Rectal smooth muscle tissue (tissue), 1 donor: Measurements from ENCODE around the gene STARD10.

ENCODE experiments used
- H3K27ac ChIP-seq: one replicate; pipeline ENCODE4 v1.7.0; 2013; ENCODE audit warnings: low read depth, low read length, inconsistent platforms
- H3K27me3 ChIP-seq: one replicate; pipeline ENCODE4 v1.7.0; 2013; ENCODE audit warnings: low read length; ENCODE audit not compliant: control insufficient read depth, insufficient read depth
- H3K36me3 ChIP-seq: one replicate; pipeline ENCODE4 v1.7.0; 2013; ENCODE audit warnings: low read length; ENCODE audit not compliant: control insufficient read depth, insufficient read depth
- H3K4me1 ChIP-seq: one replicate; pipeline ENCODE4 v1.7.0; 2013; ENCODE audit warnings: low read length; ENCODE audit not compliant: control insufficient read depth, insufficient read depth
- H3K4me3 ChIP-seq: one replicate; pipeline ENCODE4 v1.7.0; 2013; ENCODE audit warnings: low read length
- H3K9ac ChIP-seq: one replicate; pipeline ENCODE4 v1.7.0; 2013; ENCODE audit warnings: low read length

Gene STARD10

GRCh38 chr11:72740060-72740424, 53.8 kb downstream of the STARD10 start:
- Histone ChIP-seq H3K36me3 (no peaks in the 10 kb centered on the region), H3K4me3 (no peak overlapping the region), H3K9ac (no peak overlapping the region), H3K4me1 (peaks cover 5% of the 10 kb centered on the region), H3K27ac (no peak overlapping the region), H3K27me3 (no peaks in the 10 kb centered on the region)

DNA sequence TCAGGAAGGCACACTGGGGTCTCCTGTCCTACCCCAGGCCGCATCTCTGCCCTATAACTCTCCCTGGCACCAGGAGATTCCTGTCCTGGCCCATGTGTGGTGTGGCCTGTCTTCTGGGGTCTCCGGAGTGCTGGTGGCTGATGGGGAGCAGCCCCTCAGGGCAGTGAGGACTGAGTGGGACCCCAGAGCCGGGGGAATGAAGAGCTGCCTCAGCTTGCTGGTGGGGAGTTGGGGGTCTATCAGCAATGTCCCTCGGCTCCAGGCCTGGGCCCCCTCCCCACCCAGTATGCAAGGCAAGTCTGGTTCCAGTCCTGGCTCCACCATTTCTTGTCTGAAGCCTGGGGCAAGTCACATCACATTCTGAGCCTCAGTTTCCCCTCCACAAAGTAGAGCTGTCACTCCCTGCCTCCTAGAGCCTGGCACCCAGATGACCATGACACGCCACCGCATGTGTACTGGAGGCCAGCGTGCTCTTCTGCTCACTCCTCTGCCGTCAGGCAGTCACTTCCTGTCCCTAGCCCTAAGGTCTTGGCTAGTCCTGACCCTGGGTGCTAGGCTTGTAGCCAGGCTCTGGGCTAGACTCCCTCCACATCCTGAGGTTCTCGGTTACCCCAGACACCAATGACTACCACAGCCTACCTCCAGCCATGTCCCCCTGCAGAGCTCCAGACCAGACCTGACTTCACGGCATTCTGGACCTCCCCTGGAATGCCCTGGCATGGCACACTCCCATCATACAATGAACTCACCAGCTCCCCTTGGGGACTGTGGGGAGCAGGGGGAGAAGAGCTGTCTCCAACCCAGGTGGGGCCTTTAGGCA, 54.4 kb downstream of the STARD10 start:
- Histone ChIP-seq H3K9ac (no peak overlapping the region), H3K4me3 (no peak overlapping the region), H3K27me3 (no peaks in the 10 kb centered on the region), H3K27ac (no peak overlapping the region), H3K36me3 (no peaks in the 10 kb centered on the region), H3K4me1 (peaks cover 6% of the 10 kb centered on the region)

DNA sequence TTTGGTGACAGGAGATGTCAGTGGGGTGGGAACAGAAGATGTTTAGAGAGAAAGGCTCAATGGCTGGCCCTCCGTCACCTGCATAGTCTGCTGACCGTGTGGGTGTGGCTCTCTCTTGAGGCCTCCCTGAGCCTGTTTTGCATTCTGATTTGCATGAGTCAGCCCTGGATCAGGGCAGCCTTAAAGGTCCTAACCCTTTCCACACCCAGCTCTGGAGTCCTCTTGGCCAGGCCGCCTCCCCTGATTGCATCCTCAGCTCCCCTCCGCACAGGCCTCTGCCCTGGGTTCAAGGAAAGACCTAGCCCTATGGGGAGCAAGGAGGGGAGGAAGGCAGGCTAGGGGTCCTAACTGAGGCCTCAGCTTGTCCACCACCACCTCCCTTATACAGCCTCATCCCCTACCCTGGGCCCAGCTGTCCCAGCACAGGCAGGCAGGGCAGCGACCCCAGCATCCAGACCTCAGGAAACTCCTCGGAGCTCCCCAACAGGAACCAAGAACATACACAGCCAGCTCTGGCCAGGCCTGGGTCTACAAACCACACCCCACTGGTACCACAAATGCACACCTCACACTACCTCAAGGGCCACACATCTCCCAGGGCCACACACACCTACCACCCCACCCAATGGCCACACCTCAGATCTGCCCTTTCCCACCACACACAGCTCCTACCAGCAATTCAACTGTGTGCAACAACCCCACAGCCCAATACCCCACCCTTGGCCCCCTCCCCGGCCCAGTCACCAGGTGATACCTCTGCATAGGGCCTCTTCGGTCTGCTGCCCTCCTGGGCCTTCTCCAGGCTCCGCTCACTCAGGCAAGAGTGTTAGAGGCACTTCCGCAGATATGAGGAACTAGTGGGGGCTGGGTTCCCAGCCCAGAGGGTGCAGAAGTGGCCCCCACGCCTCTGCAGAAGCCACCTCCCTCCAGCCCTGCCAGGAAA, 55.4 kb downstream of the STARD10 start:
- H3K9ac ChIP-seq = no peak overlapping the region
- peaks cover 7% of the 10 kb centered on the region for H3K4me1 ChIP-seq
- H3K27ac ChIP-seq = no peak overlapping the region
- H3K36me3 ChIP-seq = no peaks in the 10 kb centered on the region
- no peaks in the 10 kb centered on the region for H3K27me3 ChIP-seq
- H3K4me3 ChIP-seq = peak overlapping the region; percentile 45

DNA sequence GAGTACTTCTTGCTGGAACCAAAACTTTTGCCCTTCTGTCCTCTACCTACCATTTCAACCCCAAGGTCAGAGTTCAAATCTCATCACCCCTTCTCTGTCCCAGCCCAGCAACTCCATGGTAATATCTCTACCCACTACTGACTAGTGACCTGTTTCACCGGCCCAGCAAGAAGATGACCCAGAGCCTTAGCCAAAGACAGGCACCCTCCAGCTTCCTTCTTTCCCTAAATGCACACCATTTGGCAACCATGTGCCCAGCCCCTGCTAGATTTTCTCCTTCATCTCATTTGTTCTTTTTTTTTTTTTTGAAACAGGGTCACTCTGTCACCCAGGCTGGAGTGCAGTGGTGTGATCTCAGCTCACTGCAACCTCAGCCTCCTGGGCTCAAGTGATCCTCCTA, 56.5 kb downstream of the STARD10 start:
- H3K27ac ChIP-seq = no peak overlapping the region
- H3K4me3 ChIP-seq = no peak overlapping the region
- H3K27me3 ChIP-seq = no peaks in the 10 kb centered on the region
- no peak overlapping the region for H3K9ac ChIP-seq
- peaks cover under 1% of the 10 kb centered on the region for H3K36me3 ChIP-seq
- peaks cover 7% of the 10 kb centered on the region for H3K4me1 ChIP-seq

- Histone ChIP-seq H3K27me3 (no peaks in the 10 kb centered on the region), H3K4me1 (peaks cover 7% of the 10 kb centered on the region), H3K9ac (no peak overlapping the region), H3K4me3 (no peak overlapping the region), H3K36me3 (peaks cover 2% of the 10 kb centered on the region), H3K27ac (no peak overlapping the region)
Measured at GRCh38 chr11:72736452-72737069, 57.3 kb downstream of the STARD10 start.

- Histone ChIP-seq H3K4me3 (no peak overlapping the region), H3K4me1 (peaks cover 7% of the 10 kb centered on the region), H3K27ac (peak overlapping the region; percentile 34), H3K27me3 (no peaks in the 10 kb centered on the region), H3K9ac (no peak overlapping the region), H3K36me3 (peaks cover 2% of the 10 kb centered on the region)
Measured at GRCh38 chr11:72735495-72736027, 58.3 kb downstream of the STARD10 start.

DNA sequence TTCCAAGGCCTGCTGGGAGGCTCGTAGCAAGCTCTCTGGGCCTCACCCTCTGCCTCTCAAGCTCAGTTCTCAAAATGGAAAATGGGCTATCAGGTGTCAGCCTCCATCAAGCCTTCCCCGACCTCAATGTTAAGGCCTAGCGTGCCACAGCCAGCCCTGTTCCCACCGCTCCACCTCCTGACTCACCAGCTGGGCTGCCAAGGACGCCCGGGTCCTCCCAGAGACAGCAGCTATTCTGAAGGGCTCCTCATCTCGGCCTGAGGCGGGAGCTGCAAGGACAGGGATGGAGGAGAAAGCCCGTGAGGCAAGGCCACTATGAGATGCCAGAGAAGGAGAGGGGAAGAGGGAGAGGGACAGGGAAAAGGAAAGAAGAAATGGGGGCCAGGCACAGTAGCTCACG, 61.5 kb downstream of the STARD10 start:
- no peaks in the 10 kb centered on the region for H3K27me3 ChIP-seq
- H3K27ac ChIP-seq = no peak overlapping the region
- H3K4me3 ChIP-seq = no peak overlapping the region
- peaks cover 7% of the 10 kb centered on the region for H3K4me1 ChIP-seq
- peaks cover 2% of the 10 kb centered on the region for H3K36me3 ChIP-seq
- H3K9ac ChIP-seq = no peak overlapping the region

DNA sequence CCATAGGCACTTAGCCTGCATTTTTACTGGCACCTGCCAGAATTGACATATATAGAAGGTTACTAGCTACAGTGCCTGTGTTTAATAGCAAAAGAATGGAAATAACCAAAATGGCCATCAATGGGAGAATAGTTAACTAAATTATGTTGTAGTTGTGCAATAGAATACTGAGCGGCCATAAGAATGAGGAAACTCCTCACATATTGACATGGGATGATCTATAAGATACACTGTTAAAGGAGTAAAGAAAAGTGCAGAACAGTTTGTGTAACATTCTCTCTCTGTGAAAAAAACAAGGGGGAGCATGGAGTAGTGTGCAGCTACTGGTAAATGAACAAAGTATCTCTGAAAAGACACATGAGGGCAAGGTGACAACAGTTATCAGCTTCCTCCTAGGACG, 63.1 kb downstream of the STARD10 start:
- H3K27ac ChIP-seq = no peak overlapping the region
- no peak overlapping the region for H3K9ac ChIP-seq
- no peak overlapping the region for H3K4me3 ChIP-seq
- no peaks in the 10 kb centered on the region for H3K27me3 ChIP-seq
- peaks cover 2% of the 10 kb centered on the region for H3K36me3 ChIP-seq
- peaks cover 3% of the 10 kb centered on the region for H3K4me1 ChIP-seq

DNA sequence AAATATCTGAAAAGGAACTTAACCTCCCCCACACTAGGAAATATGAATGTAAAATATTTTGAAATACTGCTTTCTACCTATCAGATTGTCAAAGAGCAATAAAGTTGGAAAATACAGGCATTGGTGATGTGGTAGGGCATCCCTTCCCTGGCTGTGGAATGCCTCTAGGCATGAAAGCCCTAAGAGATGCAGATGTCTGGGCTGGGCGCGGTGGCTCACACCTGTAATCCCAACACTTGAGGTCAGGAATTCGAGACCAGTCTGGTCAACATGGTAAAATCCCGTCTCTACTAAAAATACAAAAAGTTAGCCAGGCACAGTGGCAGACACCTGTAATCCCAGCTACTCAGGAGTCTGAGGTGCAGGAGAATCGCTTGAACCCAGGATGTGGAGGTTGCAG, 63.6 kb downstream of the STARD10 start:
- H3K4me3 ChIP-seq = no peak overlapping the region
- peaks cover 6% of the 10 kb centered on the region for H3K4me1 ChIP-seq
- no peak overlapping the region for H3K27ac ChIP-seq
- no peak overlapping the region for H3K9ac ChIP-seq
- H3K27me3 ChIP-seq = no peaks in the 10 kb centered on the region
- H3K36me3 ChIP-seq = peaks cover 2% of the 10 kb centered on the region

GRCh38 chr11:72727521-72727920, 66.3 kb downstream of the STARD10 start:
- no peak overlapping the region for H3K9ac ChIP-seq
- peaks cover 2% of the 10 kb centered on the region for H3K36me3 ChIP-seq
- no peaks in the 10 kb centered on the region for H3K27me3 ChIP-seq
- H3K27ac ChIP-seq = no peak overlapping the region
- H3K4me3 ChIP-seq = no peak overlapping the region
- peaks cover 6% of the 10 kb centered on the region for H3K4me1 ChIP-seq

- no peak overlapping the region for H3K4me3 ChIP-seq
- no peak overlapping the region for H3K27ac ChIP-seq
- no peak overlapping the region for H3K9ac ChIP-seq
- H3K27me3 ChIP-seq = no peaks in the 10 kb centered on the region
- H3K4me1 ChIP-seq = peaks cover 7% of the 10 kb centered on the region
- H3K36me3 ChIP-seq = no peaks in the 10 kb centered on the region
Measured at GRCh38 chr11:72726266-72727220, 67.3 kb downstream of the STARD10 start.
